Stimulated activated CD4-positive, alpha-beta T cell treated with anti-CD3 and anti-CD28 coated beads, Interleukin-4, amount 100 ng/mL, for 48 hours (primary cell): ENCODE results near the gene CLIP1.
"Not testable (repeated sequence)": the region's sequence is repeated elsewhere in the genome, so short reads cannot be mapped to it uniquely, and the experiment has no call there.

Source experiments
- DNase-seq, 2 donors: peaks; one replicate each; pipeline ENCODE4 v3.0.0-alpha.2; 2020; ENCODE audit warnings: low read depth in 2 of 2

CLIP1 gene

GRCh38 chr12:122310626-122311333 is 111.7 kb downstream of the CLIP1 start:
- DNase-seq, result no peak

- no peak for DNase-seq
Measured at GRCh38 chr12:122309564-122310121, 112.8 kb downstream of the CLIP1 start.

GRCh38 chr12:122308811-122309210 is 113.7 kb downstream of the CLIP1 start:
- DNase-seq, result no peak

- no peak for DNase-seq
Measured at GRCh38 chr12:122306407-122306806, 116.1 kb downstream of the CLIP1 start.

GRCh38 chr12:122304924-122305323 is 117.5 kb downstream of the CLIP1 start:
- no peak for DNase-seq

GRCh38 chr12:122303068-122303467 is 119.4 kb downstream of the CLIP1 start:
- no peak for DNase-seq

- DNase-seq, result no peak
Measured at GRCh38 chr12:122298071-122298748, 124.3 kb downstream of the CLIP1 start.

- no peak for DNase-seq
Measured at GRCh38 chr12:122297494-122297893, 125.0 kb downstream of the CLIP1 start.

- DNase-seq, result no peak
Measured at GRCh38 chr12:122295877-122296276, 126.6 kb downstream of the CLIP1 start.

GRCh38 chr12:122293081-122293480 is 129.4 kb downstream of the CLIP1 start:
- DNase-seq, result no peak

GRCh38 chr12:122291431-122291830 is 131.0 kb downstream of the CLIP1 start:
- DNase-seq, result no peak

GRCh38 chr12:122283680-122284079 is 138.8 kb downstream of the CLIP1 start:
- no peak for DNase-seq

- no peak for DNase-seq
Measured at GRCh38 chr12:122282061-122282460, 140.4 kb downstream of the CLIP1 start.

- DNase-seq, result no peak
Measured at GRCh38 chr12:122276242-122276641, 146.2 kb downstream of the CLIP1 start.

- DNase-seq, result no peak
Measured at GRCh38 chr12:122275459-122275858, 147.0 kb downstream of the CLIP1 start.

- DNase-seq, result peak; percentile 95
Measured at GRCh38 chr12:122266230-122266901, 156.1 kb downstream of the CLIP1 start, which contains the start of gene VPS33A. Gene VPS33A (minus strand): TSS chr12:122266494. CDS start chr12:122266408, 86 bp downstream.

- DNase-seq, result no peak
Measured at GRCh38 chr12:122265886-122266229, 156.6 kb downstream of the CLIP1 start.

GRCh38 chr12:122265476-122265875 is 157.0 kb downstream of the CLIP1 start:
- no peak for DNase-seq

GRCh38 chr12:122260735-122261134 is 161.7 kb downstream of the CLIP1 start:
- not testable (repeated sequence) for DNase-seq

- not testable (repeated sequence) for DNase-seq
Measured at GRCh38 chr12:122258939-122259338, 163.5 kb downstream of the CLIP1 start.

- not testable (repeated sequence) for DNase-seq
Measured at GRCh38 chr12:122258462-122258861, 164.0 kb downstream of the CLIP1 start.

- no peak for DNase-seq
Measured at GRCh38 chr12:122250536-122250935, 171.9 kb downstream of the CLIP1 start.
